Neural crest cell (in vitro differentiated cells): ENCODE results near the gene LPAR3. TPM values are rescaled to one million over a fixed set of nuclear protein-coding genes. Genes with fewer than 3 reads are reported as not detected.

Source experiments
- DNase-seq: peaks from one replicate; pipeline ENCODE4 v3.0.0; 2021; ENCODE audit warnings: low read depth, mixed read lengths, low spot score
- H3K27ac Mint-ChIP-seq: one replicate; pipeline ENCODE4 v1.8.0; 2021; ENCODE audit warnings: mild to moderate bottlenecking, mixed read lengths; ENCODE audit not compliant: unreplicated experiment
- H3K27me3 Mint-ChIP-seq: 2 replicates; pipeline ENCODE4 v1.8.0; 2021; ENCODE audit warnings: low read depth, mild to moderate bottlenecking, mixed read lengths
- H3K36me3 Mint-ChIP-seq: 2 replicates; pipeline ENCODE4 v1.8.0; 2021; ENCODE audit warnings: low read depth, mild to moderate bottlenecking, mixed read lengths
- H3K4me1 Mint-ChIP-seq: 2 replicates; pipeline ENCODE4 v1.8.0; 2021; ENCODE audit warnings: mixed read lengths
- H3K4me3 Mint-ChIP-seq: one replicate; pipeline ENCODE4 v1.8.0; 2021; ENCODE audit warnings: mild to moderate bottlenecking, mixed read lengths
- H3K9me3 Mint-ChIP-seq: 2 replicates; pipeline ENCODE4 v1.8.0; 2021; ENCODE audit warnings: mixed read lengths
- total RNA-seq: library from RNA; stranded (reverse); gene quantifications from 2 replicates; pipeline ENCODE4 v1.2.1, GENCODE V29; 2021
- TF ChIP-seq, protein P1 (sequence below): fragments of 200-600 bp; sonication (generic); conservative IDR thresholded peaks from 2 replicates; pipeline ENCODE4 v1.5.0; 2021; ENCODE audit warnings: antibody characterized with exemption, mild to moderate bottlenecking

The LPAR3 gene
- total RNA-seq, 1 donor from 2014 or later = 1.3 TPM

DNA sequence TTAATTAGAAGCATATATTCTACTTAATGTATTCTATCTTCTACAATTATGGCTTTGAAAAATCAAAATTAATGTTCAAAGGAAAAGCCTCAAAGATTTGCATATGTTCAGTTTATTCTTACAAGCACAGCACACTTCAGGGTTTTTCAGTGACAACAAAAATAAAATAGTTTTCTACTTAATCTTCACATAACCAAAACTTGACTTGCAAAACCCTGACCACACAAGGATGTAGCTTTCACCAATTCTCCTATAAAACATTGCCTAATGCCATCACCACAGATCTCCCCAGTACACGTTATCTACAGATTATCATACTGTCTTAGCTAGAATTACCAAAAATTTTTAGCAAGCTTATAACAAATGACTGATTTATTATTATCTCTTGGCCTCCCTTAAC, 23.3 kb downstream of the LPAR3 start:
- Mint-ChIP-seq H3K4me3 (no peak overlapping the region), H3K4me1 (no peaks in the 10 kb centered on the region)
- no peak for DNase-seq

GRCh38 chr1:84862810-84863251, 30.2 kb downstream of the LPAR3 start:
- Mint-ChIP-seq H3K27me3 (peaks cover 2% of the 10 kb centered on the region), H3K36me3 (no peaks in the 10 kb centered on the region), H3K27ac (no peak overlapping the region), H3K4me3 (no peak overlapping the region), H3K4me1 (no peaks in the 10 kb centered on the region), H3K9me3 (no peaks in the 10 kb centered on the region)
- DNase-seq = no peak
- TF ChIP-seq, protein P1, sequence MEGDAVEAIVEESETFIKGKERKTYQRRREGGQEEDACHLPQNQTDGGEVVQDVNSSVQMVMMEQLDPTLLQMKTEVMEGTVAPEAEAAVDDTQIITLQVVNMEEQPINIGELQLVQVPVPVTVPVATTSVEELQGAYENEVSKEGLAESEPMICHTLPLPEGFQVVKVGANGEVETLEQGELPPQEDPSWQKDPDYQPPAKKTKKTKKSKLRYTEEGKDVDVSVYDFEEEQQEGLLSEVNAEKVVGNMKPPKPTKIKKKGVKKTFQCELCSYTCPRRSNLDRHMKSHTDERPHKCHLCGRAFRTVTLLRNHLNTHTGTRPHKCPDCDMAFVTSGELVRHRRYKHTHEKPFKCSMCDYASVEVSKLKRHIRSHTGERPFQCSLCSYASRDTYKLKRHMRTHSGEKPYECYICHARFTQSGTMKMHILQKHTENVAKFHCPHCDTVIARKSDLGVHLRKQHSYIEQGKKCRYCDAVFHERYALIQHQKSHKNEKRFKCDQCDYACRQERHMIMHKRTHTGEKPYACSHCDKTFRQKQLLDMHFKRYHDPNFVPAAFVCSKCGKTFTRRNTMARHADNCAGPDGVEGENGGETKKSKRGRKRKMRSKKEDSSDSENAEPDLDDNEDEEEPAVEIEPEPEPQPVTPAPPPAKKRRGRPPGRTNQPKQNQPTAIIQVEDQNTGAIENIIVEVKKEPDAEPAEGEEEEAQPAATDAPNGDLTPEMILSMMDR = no peak

More for the DNA sequence above, 23.3 kb downstream of the LPAR3 start:
- TF ChIP-seq, protein P1 = no peak
- Mint-ChIP-seq H3K36me3 (no peaks in the 10 kb centered on the region), H3K27ac (no peak overlapping the region), H3K27me3 (peaks cover 13% of the 10 kb centered on the region), H3K9me3 (no peaks in the 10 kb centered on the region)

DNA sequence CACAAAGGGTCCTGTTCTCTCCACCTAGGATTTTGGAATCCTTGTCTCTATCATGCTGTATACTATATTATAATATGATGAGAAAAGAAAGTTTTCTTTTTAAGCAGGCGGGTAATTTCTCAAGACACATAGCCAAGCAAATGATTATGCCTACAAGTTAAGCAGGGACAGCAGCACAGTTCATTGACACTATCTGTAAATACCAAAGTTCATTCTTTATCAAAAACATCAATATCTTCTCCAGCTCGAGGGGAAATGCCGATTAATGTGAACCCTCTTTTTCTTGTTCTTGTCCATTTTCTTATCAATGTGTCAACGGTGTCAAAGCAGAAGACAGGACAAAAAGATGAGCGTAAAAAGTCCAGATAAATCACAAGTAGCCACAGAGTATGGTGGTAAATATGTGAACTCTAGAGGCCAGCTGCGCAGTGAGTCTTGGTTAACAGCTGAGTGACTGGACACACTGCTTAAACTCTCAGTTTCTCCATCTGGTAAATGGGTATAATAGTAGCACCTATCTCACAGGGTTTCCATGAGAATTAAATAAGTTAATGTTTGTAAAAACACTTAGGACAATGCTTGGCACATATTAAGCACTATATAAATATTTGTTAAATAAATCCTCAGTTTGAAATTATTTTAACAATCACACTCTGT, 30.9 kb downstream of the LPAR3 start:
- TF ChIP-seq, protein P1 = no peak
- Mint-ChIP-seq H3K27ac (no peak overlapping the region), H3K4me3 (no peak overlapping the region), H3K36me3 (no peaks in the 10 kb centered on the region), H3K27me3 (peaks cover 2% of the 10 kb centered on the region), H3K4me1 (no peaks in the 10 kb centered on the region), H3K9me3 (no peaks in the 10 kb centered on the region)
- DNase-seq = no peak

DNA sequence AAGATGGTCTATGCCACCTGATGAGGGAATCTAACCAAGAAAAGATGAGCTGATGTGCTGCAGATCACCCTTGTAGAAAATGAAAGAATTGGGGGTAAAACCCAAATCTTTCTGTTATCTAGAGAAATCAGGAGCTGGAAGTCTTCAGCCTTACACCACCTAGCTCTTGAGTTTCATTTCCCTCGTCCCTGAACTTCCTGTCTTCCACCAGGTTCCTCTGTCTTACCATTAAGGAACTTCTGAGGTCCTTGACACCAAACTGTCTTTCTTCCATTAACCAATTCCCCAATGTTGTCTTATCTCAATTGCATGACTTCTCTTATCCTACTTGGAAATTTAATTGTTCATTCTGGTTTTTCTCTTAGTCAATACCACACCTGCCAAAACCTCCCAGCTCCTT, 31.5 kb downstream of the LPAR3 start:
- DNase-seq = no peak
- TF ChIP-seq, protein P1 = no peak
- H3K36me3 Mint-ChIP-seq = no peaks in the 10 kb centered on the region
- H3K4me3 Mint-ChIP-seq = no peak overlapping the region
- peaks cover 1% of the 10 kb centered on the region for H3K4me1 Mint-ChIP-seq
- H3K9me3 Mint-ChIP-seq = no peaks in the 10 kb centered on the region
- peaks cover 2% of the 10 kb centered on the region for H3K27me3 Mint-ChIP-seq
- H3K27ac Mint-ChIP-seq = no peak overlapping the region

- H3K4me3 Mint-ChIP-seq = no peak overlapping the region
- H3K4me1 Mint-ChIP-seq = peaks cover 11% of the 10 kb centered on the region
- no peaks in the 10 kb centered on the region for H3K36me3 Mint-ChIP-seq
- no peak for DNase-seq
- TF ChIP-seq, protein P1 = no peak
- no peak overlapping the region for H3K27ac Mint-ChIP-seq
- H3K9me3 Mint-ChIP-seq = no peaks in the 10 kb centered on the region
- H3K27me3 Mint-ChIP-seq = peaks cover under 1% of the 10 kb centered on the region
These were observed 33.1 kb downstream of the LPAR3 start for GRCh38 chr1:84859866-84860265.
